ENCODE measurements around the gene GPR108. TPM values are rescaled to one million over a fixed set of nuclear protein-coding genes. Genes with fewer than 3 reads are reported as not detected.

GPR108 gene
- total and polyA plus RNA-seq, 2 of the 13 experiments (the other 11 are each of a cell fraction or from before 2014, with no cell fraction given): 36.4 to 63.0 TPM

DNA sequence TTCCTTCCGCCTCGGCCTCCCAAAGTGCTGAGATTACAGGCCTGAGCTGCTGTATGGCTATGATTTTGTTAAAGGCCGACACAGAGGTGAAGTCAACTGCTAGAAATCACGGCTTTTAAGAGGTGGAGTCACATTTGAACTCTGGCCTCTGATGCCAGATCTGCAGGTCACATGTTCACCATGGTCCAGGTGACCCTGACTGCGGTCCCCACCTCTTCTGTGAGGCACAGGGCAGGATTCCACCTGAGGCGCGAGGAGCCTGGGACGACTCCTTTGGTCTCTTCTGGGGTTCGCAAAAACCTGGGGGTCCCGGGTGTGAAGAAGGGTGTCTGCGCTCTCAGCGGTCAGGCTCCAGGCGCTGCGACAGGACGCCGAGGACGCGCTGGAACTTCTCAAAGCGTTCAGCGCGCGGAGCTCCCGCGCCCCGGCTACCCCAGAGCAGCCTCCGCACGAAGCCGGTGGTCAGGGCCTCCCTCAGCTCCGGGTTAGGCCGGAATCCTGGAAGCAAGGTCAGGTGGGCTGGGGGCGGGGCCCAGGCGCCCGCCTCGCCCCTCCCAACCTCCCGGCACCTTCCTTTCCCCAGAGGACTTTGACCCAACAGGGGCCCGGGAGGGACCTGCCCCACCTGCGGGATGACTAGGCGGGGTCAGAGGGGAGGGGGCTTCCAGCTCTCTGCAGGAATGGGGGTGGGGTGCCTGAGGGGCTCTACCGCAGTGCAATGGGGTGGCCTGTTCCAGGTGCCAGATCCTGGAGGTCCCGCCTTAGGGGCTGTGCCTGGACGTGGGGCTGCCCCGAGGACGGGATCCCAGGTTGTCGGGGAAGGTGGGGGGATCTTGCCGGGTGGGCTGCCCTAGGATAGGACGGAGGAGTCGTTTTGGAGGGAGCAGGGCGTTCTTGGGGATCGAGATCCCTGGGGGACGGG, 15.1 kb upstream of the GPR108 start (continued):
- TF ChIP-seq, protein P1, sequence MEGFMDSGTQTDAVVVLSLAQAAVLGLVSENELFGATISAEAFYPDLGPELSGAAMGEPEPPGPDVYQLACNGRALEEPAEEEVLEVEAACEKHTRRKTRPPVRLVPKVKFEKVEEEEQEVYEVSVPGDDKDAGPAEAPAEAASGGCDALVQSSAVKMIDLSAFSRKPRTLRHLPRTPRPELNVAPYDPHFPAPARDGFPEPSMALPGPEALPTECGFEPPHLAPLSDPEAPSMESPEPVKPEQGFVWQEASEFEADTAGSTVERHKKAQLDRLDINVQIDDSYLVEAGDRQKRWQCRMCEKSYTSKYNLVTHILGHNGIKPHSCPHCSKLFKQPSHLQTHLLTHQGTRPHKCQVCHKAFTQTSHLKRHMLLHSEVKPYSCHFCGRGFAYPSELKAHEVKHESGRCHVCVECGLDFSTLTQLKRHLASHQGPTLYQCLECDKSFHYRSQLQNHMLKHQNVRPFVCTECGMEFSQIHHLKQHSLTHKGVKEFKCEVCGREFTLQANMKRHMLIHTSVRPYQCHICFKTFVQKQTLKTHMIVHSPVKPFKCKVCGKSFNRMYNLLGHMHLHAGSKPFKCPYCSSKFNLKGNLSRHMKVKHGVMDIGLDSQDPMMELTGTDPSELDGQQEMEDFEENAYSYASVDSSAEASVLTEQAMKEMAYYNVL (CRISPR knock-in tag; IDR thresholded peaks at IDR 0.05; ENCODE audit: borderline replicate concordance): peak; percentile 62; the same call in 1 of the 2 replicates
- no peak for TF ChIP-seq ZNF451 (CRISPR knock-in tag; IDR thresholded peaks at IDR 0.05)
- peak; percentile 74 for TF ChIP-seq ZNF605 (CRISPR knock-in tag; IDR thresholded peaks at IDR 0.05)
- TF ChIP-seq, protein P2, sequence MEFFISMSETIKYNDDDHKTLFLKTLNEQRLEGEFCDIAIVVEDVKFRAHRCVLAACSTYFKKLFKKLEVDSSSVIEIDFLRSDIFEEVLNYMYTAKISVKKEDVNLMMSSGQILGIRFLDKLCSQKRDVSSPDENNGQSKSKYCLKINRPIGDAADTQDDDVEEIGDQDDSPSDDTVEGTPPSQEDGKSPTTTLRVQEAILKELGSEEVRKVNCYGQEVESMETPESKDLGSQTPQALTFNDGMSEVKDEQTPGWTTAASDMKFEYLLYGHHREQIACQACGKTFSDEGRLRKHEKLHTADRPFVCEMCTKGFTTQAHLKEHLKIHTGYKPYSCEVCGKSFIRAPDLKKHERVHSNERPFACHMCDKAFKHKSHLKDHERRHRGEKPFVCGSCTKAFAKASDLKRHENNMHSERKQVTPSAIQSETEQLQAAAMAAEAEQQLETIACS (CRISPR knock-in tag; IDR thresholded peaks at IDR 0.05): no peak
- peak; percentile 48; the same call in 1 of the 2 replicates for TF ChIP-seq KDM6A (CRISPR knock-in tag; IDR thresholded peaks at IDR 0.05; ENCODE audit: low read depth)
- no peak for TF ChIP-seq SUZ12 (IDR thresholded peaks at IDR 0.05; ENCODE audit: low read depth, low read length)
- TF ChIP-seq, protein P3, sequence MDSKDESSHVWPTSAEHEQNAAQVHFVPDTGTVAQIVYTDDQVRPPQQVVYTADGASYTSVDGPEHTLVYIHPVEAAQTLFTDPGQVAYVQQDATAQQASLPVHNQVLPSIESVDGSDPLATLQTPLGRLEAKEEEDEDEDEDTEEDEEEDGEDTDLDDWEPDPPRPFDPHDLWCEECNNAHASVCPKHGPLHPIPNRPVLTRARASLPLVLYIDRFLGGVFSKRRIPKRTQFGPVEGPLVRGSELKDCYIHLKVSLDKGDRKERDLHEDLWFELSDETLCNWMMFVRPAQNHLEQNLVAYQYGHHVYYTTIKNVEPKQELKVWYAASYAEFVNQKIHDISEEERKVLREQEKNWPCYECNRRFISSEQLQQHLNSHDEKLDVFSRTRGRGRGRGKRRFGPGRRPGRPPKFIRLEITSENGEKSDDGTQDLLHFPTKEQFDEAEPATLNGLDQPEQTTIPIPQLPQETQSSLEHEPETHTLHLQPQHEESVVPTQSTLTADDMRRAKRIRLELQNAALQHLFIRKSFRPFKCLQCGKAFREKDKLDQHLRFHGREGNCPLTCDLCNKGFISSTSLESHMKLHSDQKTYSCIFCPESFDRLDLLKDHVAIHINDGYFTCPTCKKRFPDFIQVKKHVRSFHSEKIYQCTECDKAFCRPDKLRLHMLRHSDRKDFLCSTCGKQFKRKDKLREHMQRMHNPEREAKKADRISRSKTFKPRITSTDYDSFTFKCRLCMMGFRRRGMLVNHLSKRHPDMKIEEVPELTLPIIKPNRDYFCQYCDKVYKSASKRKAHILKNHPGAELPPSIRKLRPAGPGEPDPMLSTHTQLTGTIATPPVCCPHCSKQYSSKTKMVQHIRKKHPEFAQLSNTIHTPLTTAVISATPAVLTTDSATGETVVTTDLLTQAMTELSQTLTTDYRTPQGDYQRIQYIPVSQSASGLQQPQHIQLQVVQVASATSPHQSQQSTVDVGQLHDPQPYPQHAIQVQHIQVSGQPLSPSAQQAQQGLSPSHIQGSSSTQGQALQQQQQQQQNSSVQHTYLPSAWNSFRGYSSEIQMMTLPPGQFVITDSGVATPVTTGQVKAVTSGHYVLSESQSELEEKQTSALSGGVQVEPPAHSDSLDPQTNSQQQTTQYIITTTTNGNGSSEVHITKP (CRISPR knock-in tag; IDR thresholded peaks at IDR 0.05; ENCODE audit: low read depth): no peak
- peak; percentile 59 for TF ChIP-seq FOSL2 (CRISPR knock-in tag; IDR thresholded peaks at IDR 0.05)
- TF ChIP-seq ZNF225 (CRISPR knock-in tag; IDR thresholded peaks at IDR 0.05): peak; percentile 79; the same call in 1 of the 2 replicates
- TF ChIP-seq ZNF383 (CRISPR knock-in tag; IDR thresholded peaks at IDR 0.05; ENCODE audit: borderline replicate concordance): no peak
- TF ChIP-seq SP5 (CRISPR knock-in tag; IDR thresholded peaks at IDR 0.05; ENCODE audit: borderline replicate concordance, low read depth): peak; percentile 47
- peak; percentile 79 for TF ChIP-seq RBFOX2 (IDR thresholded peaks at IDR 0.05; ENCODE audit: low read depth, low read length)
- TF ChIP-seq KDM2A (CRISPR knock-in tag; IDR thresholded peaks at IDR 0.05; ENCODE audit: borderline replicate concordance, low read depth): peak; percentile 83
- no peak for TF ChIP-seq HNRNPH1 (optimal IDR thresholded peaks at IDR 0.05; ENCODE audit: low read depth, low read length)
- TF ChIP-seq HES4 (CRISPR knock-in tag; IDR thresholded peaks at IDR 0.05; ENCODE audit: borderline replicate concordance): 0 out of 2 replicates have a peak, but pooled peaks have one; percentile 50
- peak; percentile 57 for TF ChIP-seq ZNF792 (CRISPR knock-in tag; IDR thresholded peaks at IDR 0.05)
- TF ChIP-seq, protein P4, sequence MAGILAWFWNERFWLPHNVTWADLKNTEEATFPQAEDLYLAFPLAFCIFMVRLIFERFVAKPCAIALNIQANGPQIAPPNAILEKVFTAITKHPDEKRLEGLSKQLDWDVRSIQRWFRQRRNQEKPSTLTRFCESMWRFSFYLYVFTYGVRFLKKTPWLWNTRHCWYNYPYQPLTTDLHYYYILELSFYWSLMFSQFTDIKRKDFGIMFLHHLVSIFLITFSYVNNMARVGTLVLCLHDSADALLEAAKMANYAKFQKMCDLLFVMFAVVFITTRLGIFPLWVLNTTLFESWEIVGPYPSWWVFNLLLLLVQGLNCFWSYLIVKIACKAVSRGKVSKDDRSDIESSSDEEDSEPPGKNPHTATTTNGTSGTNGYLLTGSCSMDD (CRISPR knock-in tag; IDR thresholded peaks at IDR 0.05): no peak
- TF ChIP-seq ZNF317 (CRISPR knock-in tag; IDR thresholded peaks at IDR 0.05): peak; percentile 79
- TF ChIP-seq TCF12 (IDR thresholded peaks at IDR 0.05): no peak
- peak; percentile 86 for TF ChIP-seq TCF12 (CRISPR knock-in tag; IDR thresholded peaks at IDR 0.05)
